ENCODE data around the gene TTYH3.
"Not testable (repeated sequence)": the region's sequence is repeated elsewhere in the genome, so short reads cannot be mapped to it uniquely, and the experiment has no call there.

Gene TTYH3

GRCh38 chr7:2603044-2603965 lies 28.5 kb upstream of the TTYH3 start:
- DNase-seq: no peak

GRCh38 chr7:2604608-2605174 lies 27.1 kb upstream of the TTYH3 start:
- DNase-seq: no peak

GRCh38 chr7:2605608-2606538 lies 25.9 kb upstream of the TTYH3 start:
- DNase-seq: no peak

- DNase-seq: no peak
Observed at GRCh38 chr7:2606539-2606936, 25.2 kb upstream of the TTYH3 start.

- DNase-seq: no peak
Observed at GRCh38 chr7:2607122-2607922, 24.5 kb upstream of the TTYH3 start.

GRCh38 chr7:2607923-2608904 lies 23.6 kb upstream of the TTYH3 start:
- DNase-seq: no peak

- peak; percentile 23 for DNase-seq
Observed at GRCh38 chr7:2608921-2609411, 22.8 kb upstream of the TTYH3 start.

- not testable (repeated sequence) for DNase-seq
Observed at GRCh38 chr7:2609646-2610045, 22.1 kb upstream of the TTYH3 start.

- no peak for DNase-seq
Observed at GRCh38 chr7:2610466-2610865, 21.3 kb upstream of the TTYH3 start.

- no peak for DNase-seq
Observed at GRCh38 chr7:2610898-2611297, 20.9 kb upstream of the TTYH3 start.

- DNase-seq: no peak
Observed at GRCh38 chr7:2611401-2611800, 20.4 kb upstream of the TTYH3 start.

GRCh38 chr7:2611922-2612321 lies 19.9 kb upstream of the TTYH3 start:
- no peak for DNase-seq

- no peak for DNase-seq
Observed at GRCh38 chr7:2612445-2613097, 19.2 kb upstream of the TTYH3 start.

- DNase-seq: no peak
Observed at GRCh38 chr7:2613098-2613930, 18.5 kb upstream of the TTYH3 start.

GRCh38 chr7:2613931-2614600 lies 17.7 kb upstream of the TTYH3 start:
- DNase-seq: no peak

- no peak for DNase-seq
Observed at GRCh38 chr7:2614631-2615330, 17.0 kb upstream of the TTYH3 start.

GRCh38 chr7:2616387-2617324 lies 15.1 kb upstream of the TTYH3 start:
- DNase-seq: no peak
